Gastrocnemius medialis (tissue), 4 donors: ENCODE results near the gene UPB1. TPM values are rescaled to one million over a fixed set of nuclear protein-coding genes. Genes with fewer than 3 reads are reported as not detected.

Experiments used
- ATAC-seq, 2 donors: fragments of 150-250 bp; one replicate each; pipeline ENCODE4 v1.9.1; 2016
- DNase-seq, 2 donors: peaks; one replicate each; pipeline ENCODE4 v3.0.0-alpha.2; 2019
- H3K27ac ChIP-seq, 4 donors: fragments of 200-600 bp; sonication (generic); 1 replicate in 1 of 4; 2 replicates in 3 of 4; pipeline ENCODE4 v1.5.1; 2016 to 2018; ENCODE audit warnings: mild to moderate bottlenecking in 2 of 4, moderate library complexity in 1 of 4
- H3K27me3 ChIP-seq, 3 donors: fragments of 200-600 bp; sonication (generic) in 2 of 3; 1 replicate in 1 of 3; 2 replicates in 2 of 3; pipeline versions ENCODE4 v1.5.1 to v1.6.0; 2016 to 2019; ENCODE audit warnings: mild to moderate bottlenecking in 1 of 3, moderate library complexity in 1 of 3
- H3K36me3 ChIP-seq, 2 donors: fragments of 200-600 bp; sonication (generic) in 1 of 2; one replicate each; pipeline ENCODE4 v1.5.1; 2017 to 2018
- H3K4me1 ChIP-seq, 2 donors: fragments of 200-600 bp; sonication (generic) in 1 of 2; one replicate each; pipeline ENCODE4 v1.5.1; 2016 to 2017; ENCODE audit warnings: mild to moderate bottlenecking in 2 of 2
- H3K4me3 ChIP-seq, 4 donors: fragments of 200-600 bp; sonication (generic) in 3 of 4; 1 replicate in 1 of 4; 2 replicates in 3 of 4; pipeline ENCODE4 v1.5.1; 2016 to 2019; ENCODE audit warnings: mild to moderate bottlenecking in 2 of 4
- H3K9me3 ChIP-seq, 3 donors: fragments of 200-600 bp; sonication (generic) in 2 of 3; 1 replicate in 1 of 3; 2 replicates in 2 of 3; pipeline ENCODE4 v1.5.1; 2016 to 2019
- CTCF ChIP-seq, 5 experiments: fragments of 450-650 bp in 3 of 5; fragments of 200-600 bp in 2 of 5; sonication (generic) in 2 of 5; IDR thresholded peaks in 4 of 5; conservative IDR thresholded peaks in 1 of 5; 1 replicate in 4 of 5; 2 replicates in 1 of 5; pipeline ENCODE4 v1.5.1; 2016 to 2019; ENCODE audit warnings: antibody characterized with exemption in 5 of 5, mild to moderate bottlenecking in 3 of 5, moderate library complexity in 3 of 5
- POLR2A ChIP-seq, 2 donors: fragments of 450-650 bp; IDR thresholded peaks; one replicate each; pipeline ENCODE4 v1.6.1; 2017; ENCODE audit warnings: antibody characterized with exemption in 2 of 2, mild to moderate bottlenecking in 2 of 2, moderate library complexity in 2 of 2
- in situ Hi-C, 4 donors: fragments of 200-750 bp; cut with MboI; loops; one replicate each; pipeline versions ENCODE4 v1.15.0 to v1.8.0; 2017; ENCODE audit warnings: low sequenced_read_pairs in 4 of 4
- intact Hi-C: fragments of 100-400 bp; cut with DNase I; formaldehyde crosslinking; loops from one replicate; pipeline ENCODE4 v1.15.1; 2023; ENCODE audit warnings: low total_unique reads
- total RNA-seq, 4 donors: library from RNA; depleted of rRNA; stranded (reverse); fragments of >200 nt; gene quantifications; one replicate each; pipeline versions ENCODE4 v1.1.0 to v1.2.3, GENCODE V29; 2016

UPB1 gene
- total RNA-seq, 4 donors from 2014 or later, result 0.20 to 0.25 (median 0.22) TPM

DNA sequence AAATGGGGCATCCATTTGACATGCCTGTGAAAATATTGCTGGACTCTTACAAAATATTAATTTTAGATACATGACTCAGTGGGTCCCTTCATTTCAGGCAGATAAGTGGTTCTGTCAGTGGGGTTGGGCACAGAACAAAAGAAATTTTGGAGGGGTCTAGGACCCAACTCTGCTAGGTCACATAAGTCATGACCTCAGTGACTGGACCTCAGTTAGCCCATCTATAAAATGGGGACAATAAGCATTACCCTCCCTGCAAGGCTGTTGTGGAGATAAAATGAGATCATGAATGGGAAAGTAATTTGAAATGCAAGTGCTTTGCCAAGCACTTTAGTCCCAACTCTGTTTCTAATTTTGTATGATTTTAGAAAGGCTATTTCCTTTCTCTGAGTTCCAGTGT is 44.0 kb upstream of the UPB1 start:
- Histone ChIP-seq H3K4me3 (no peak overlapping the region), H3K27ac (no peak overlapping the region), H3K9me3 (no peaks in the 10 kb centered on the region), H3K4me1 (peaks cover 0 to 14% of the 10 kb centered on the region in 2 donors), H3K36me3 (no peaks in the 10 kb centered on the region), H3K27me3 (no peaks in the 10 kb centered on the region)
- ATAC-seq (no peak), DNase-seq (no peak)
- TF ChIP-seq POLR2A (IDR thresholded peaks at IDR 0.05) (no peak), CTCF (IDR thresholded peaks at IDR 0.05 in 4 of 5, conservative IDR thresholded peaks at IDR 0.05 in 1 of 5) (no peak)
- intact Hi-C loops, result no loop called here
- in situ Hi-C loops, result no loop called here

- Histone ChIP-seq H3K9me3 (no peaks in the 10 kb centered on the region), H3K36me3 (no peaks in the 10 kb centered on the region), H3K27ac (no peak overlapping the region), H3K4me1 (peaks cover 0 to 15% of the 10 kb centered on the region in 2 donors), H3K4me3 (no peak overlapping the region), H3K27me3 (no peaks in the 10 kb centered on the region)
- no peak for DNase-seq
- in situ Hi-C loops, result no loop called here
- intact Hi-C loops, result no loop called here
- TF ChIP-seq POLR2A (IDR thresholded peaks at IDR 0.05), result no peak
- TF ChIP-seq CTCF (IDR thresholded peaks at IDR 0.05 in 4 of 5, conservative IDR thresholded peaks at IDR 0.05 in 1 of 5), result no peak
- ATAC-seq, result no peak
These were observed 41.3 kb upstream of the UPB1 start for GRCh38 chr22:24453853-24454252.

GRCh38 chr22:24455039-24455438 is 40.1 kb upstream of the UPB1 start:
- intact Hi-C loops (no loop called here), in situ Hi-C loops (no loop called here)
- TF ChIP-seq POLR2A (IDR thresholded peaks at IDR 0.05), result no peak
- TF ChIP-seq CTCF (IDR thresholded peaks at IDR 0.05 in 4 of 5, conservative IDR thresholded peaks at IDR 0.05 in 1 of 5), result no peak
- Histone ChIP-seq H3K36me3 (no peaks in the 10 kb centered on the region), H3K27me3 (no peaks in the 10 kb centered on the region), H3K27ac (no peak overlapping the region), H3K9me3 (no peaks in the 10 kb centered on the region), H3K4me1 (peaks cover 0 to 15% of the 10 kb centered on the region in 2 donors), H3K4me3 (no peak overlapping the region)
- DNase-seq, result no peak
- ATAC-seq, result no peak

DNA sequence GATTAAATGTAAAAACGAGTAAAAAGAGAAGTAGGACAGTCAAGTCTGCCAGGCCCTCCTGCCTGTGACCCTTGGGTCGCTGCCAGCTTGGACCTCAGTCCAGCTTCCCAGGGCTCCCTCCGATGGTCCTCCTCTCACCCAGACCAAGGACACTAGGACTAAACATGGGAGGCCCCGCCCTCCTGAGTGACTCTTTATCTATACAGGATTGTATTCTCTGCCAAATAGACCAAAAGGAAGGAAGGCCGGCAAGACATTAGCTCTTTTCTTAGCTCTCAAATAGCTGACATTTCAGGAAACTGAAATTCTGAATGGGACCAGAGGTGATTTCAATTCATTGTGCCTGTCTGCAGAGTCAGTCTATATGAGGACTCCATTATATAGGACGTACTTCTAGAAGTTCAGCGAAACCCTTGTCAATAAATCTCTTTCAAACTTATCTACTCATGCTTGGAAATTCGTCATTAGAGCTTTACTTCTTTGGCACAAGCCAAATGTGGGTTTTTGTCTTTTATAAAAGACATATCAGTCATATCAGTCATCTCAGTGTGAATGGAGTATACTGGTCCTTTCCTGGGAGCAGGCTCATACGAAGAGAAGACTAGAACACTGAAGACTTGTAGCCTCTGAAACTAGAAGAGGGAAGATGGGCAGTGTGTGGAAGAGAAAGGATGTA is 39.2 kb upstream of the UPB1 start:
- ATAC-seq, result no peak
- no peak overlapping the region for H3K27ac ChIP-seq

More for the DNA sequence above, 39.2 kb upstream of the UPB1 start:
- H3K36me3 ChIP-seq, result no peaks in the 10 kb centered on the region
- no peaks in the 10 kb centered on the region for H3K9me3 ChIP-seq
- no peaks in the 10 kb centered on the region for H3K27me3 ChIP-seq
- H3K4me1 ChIP-seq, result peaks cover 0 to 11% of the 10 kb centered on the region in 2 donors
- intact Hi-C loops (no loop called here), in situ Hi-C loops (no loop called here)
- H3K4me3 ChIP-seq, result no peak overlapping the region
- TF ChIP-seq CTCF (IDR thresholded peaks at IDR 0.05 in 4 of 5, conservative IDR thresholded peaks at IDR 0.05 in 1 of 5), result no peak
- TF ChIP-seq POLR2A (IDR thresholded peaks at IDR 0.05), result no peak
- no peak for DNase-seq
